Central memory CD4-positive, alpha-beta T cell (primary cell): Measurements from ENCODE around the gene ZHX3.
"Not testable (repeated sequence)": the region's sequence is repeated elsewhere in the genome, so short reads cannot be mapped to it uniquely, and the experiment has no call there.

Experiments
- DNase-seq: peaks from one replicate; pipeline ENCODE4 v3.0.0; 2022

Gene ZHX3

DNA sequence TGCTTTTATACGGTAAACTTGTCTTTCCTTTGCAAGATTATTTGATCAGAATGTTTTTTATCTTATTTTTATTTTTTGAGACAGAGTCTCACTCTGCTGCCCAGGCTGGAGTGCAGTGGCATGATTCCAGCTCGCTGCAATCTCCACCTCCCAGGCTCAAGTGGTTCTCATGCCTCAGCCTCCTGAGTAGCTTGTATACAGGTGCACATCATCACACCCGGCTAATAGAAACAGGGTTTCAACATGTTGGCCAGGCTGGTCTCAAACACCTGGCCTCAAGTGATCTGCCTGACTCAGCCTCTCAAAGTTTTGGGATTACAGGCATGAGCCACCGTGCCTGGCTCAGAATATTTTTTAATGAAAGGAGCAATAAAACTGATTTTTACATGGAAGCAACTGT is 14.2 kb upstream of the ZHX3 start:
- DNase-seq: no peak

DNA sequence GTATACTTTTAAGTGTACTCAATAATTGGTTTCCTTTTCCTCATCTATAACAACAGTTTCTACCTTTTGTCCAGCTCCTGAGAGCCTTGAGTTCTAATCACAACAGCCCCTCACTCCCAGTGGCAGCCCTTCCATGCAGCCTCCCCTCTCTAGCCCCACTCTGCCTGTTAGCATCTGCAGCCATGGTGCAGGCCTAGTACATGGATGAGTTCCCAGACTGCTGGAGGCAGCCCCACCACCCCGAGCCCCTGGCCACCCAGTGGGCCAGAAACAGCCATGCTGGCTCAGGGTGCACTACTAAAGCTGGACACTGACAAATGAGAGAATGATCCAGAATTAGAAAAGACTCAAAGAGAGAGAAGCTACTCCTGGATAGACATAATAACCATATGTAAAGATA is 13.4 kb upstream of the ZHX3 start:
- no peak for DNase-seq

DNA sequence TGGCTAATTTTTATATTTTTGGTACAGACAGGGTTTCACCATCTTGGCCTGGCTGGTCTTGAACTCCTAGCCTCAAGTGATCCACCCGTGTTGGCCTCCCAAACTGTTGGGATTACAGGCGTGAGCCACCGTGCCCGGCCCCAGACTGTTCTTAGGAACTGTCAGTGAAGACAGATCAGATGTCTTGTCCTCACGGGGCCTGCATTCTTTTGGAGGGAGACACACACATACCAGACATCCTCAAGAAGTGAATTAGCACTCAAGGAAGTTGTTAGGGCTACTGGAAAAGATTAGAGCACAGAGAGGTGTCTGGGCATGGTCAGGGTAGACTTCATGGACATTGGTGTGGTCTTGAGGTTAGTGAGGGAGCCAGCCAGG is 12.8 kb upstream of the ZHX3 start:
- no peak for DNase-seq

DNA sequence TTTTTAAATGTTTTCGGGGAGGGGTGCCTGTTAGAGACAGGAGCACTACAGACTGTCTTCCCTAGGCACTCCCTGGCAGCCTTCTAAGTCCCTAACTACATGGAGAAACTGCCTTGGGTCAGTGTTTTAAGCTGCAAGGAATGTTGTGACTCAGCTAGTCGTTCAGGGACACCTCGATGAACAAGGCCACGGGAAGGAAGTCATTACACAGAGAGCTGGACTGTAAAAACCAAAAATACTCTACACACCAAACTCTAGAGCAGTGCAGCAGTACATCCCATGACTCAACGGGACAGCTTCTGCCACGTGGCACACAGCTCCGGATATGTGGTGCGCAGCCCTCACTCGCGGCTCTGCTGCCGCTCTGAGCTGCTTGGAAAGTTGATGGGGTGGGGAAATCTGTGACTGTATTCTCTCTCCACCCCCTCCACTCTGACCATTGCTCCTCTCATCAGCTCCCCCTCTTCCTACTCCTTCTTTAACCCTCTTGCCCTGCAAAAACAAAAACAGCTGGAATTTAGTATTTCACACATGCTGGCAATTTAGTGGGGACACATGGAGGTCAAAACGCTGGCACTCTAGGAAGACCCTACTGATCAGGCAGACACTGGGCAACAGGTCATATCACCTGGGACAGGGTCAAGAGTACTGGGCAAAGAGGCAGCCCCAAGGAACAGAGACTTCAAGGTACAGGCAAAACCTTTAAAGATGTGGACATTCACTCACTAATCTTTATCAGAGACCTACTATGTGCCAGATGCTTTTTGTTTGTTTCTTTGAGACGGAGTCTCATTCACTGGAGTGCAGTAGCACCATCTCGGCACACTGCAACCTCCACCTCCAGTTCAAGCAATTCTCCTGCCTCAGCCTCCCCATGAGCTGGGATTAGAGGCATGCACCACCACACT is 12.2 kb upstream of the ZHX3 start:
- peak; percentile 15 for DNase-seq

- DNase-seq: no peak
Observed at GRCh38 chr20:41327178-41327577, 9.6 kb upstream of the ZHX3 start.

DNA sequence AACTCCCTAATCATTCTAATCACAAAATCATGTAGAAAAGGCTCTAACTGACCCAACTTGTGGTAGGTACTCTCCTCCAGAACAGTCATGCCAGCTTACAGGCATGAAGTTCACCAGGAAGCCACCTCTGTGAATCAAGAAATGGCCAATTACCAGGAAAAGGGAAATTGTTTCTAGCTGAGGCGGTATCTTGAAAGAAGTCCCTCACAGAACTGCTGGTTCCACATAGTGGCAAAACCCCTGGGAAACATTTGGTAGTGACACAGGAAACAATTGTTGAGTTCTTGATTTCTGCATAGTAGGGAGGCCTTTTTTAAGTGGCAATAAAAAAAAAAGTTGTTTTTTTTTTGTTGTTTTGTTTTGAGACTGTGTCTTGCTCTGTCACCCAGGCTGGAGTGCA is 3.4 kb upstream of the ZHX3 start:
- DNase-seq: no peak

GRCh38 chr20:41320441-41320840 is 2.9 kb upstream of the ZHX3 start:
- no peak for DNase-seq

- no peak for DNase-seq
Observed at GRCh38 chr20:41318271-41318649, 729 bp upstream of the ZHX3 start.

GRCh38 chr20:41316602-41317545 is 657 bp downstream of the ZHX3 start:
- DNase-seq: peak; percentile 46

DNA sequence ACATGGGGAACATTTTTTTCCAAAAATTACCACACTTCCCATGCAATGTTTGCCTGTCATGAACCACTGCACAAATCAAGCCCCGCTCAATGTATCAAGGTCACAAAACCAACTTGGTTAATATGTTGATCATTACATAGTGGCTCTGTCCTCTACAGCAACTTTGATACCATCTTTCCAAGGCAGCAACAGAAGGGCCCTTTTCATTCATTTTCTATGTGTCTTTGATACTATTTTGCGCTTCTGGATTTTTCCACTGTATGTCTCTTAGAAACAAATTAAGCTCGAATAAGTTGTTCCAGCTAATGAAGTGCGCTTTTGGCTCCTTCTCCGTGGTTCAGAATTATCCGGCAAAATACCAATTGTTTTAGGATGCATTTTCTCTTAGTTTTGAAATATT is 1.5 kb downstream of the ZHX3 start:
- DNase-seq: no peak

GRCh38 chr20:41314386-41314785 is 3.1 kb downstream of the ZHX3 start:
- no peak for DNase-seq

GRCh38 chr20:41312009-41312408 is 5.5 kb downstream of the ZHX3 start:
- not testable (repeated sequence) for DNase-seq

DNA sequence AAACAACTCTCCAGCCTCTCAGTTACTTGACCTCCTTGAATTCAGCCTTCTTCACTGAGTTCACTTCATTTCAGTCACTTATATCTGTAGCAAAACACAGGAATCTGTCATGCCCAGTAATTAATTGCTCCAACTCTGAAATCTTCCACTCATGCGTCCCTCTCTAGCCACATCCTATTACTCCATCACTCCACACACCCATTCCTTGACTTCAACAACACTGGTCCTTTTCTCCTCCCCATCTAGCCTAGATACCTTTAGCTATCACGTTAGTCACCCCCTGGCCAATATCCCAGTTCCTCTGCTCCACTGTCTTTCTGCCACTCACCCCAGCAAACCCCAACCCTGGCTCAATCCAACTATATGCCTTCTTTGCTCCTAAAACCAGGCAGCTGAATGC is 7.7 kb downstream of the ZHX3 start:
- no peak for DNase-seq

- no peak for DNase-seq
Observed at GRCh38 chr20:41308726-41309413, 8.7 kb downstream of the ZHX3 start.

GRCh38 chr20:41308290-41308711 is 9.2 kb downstream of the ZHX3 start:
- DNase-seq: no peak

DNA sequence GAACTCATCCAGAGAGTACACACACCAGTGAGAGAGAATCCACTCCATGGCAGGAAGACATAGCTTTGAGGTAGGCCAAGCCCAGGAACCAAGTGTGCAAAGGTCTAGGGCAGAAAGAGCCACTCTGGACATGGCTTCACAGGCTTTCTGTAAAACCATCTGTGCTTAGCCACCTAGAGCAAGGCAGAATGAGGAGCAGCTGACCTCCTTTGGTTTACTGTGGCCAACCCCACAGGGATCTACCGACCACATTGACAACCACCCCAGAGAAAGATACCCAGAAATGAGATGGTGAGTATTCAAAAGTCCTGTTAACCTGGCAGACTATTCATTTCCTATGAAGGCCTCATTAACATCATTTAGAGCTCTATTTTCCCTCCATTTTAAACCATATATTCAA is 10.5 kb downstream of the ZHX3 start:
- DNase-seq: no peak

DNA sequence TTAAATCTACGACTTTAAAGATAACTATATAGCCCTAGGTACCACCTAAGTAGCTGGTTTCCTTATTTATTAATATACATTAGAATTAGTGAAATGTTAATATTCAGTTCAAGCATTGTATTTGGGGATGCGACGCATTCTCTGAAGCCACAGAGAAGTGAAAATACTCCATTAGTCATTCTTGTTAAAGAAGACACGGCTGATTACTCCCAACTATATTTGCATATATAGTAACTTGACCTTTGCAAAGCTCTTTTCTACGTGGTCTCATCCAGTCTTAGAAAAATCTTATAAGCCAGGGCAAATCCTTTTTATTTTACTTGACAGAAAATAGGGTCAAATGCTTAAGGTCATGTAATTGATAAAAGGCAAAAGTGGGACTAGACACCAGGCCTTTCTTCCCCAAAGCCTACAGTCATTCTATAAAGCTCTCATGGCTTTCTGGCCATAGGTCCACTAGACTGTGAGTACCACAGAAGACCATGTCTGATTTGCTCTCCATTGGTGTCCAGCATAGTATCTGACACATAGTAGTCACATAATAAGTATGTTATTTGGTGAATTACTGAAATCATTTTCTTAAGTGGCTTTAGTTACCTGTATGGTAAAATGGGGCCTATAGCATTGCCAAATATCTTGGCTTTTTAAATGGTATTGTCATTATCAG is 11.3 kb downstream of the ZHX3 start:
- DNase-seq: no peak

GRCh38 chr20:41304424-41305079 is 13.0 kb downstream of the ZHX3 start:
- DNase-seq: no peak

DNA sequence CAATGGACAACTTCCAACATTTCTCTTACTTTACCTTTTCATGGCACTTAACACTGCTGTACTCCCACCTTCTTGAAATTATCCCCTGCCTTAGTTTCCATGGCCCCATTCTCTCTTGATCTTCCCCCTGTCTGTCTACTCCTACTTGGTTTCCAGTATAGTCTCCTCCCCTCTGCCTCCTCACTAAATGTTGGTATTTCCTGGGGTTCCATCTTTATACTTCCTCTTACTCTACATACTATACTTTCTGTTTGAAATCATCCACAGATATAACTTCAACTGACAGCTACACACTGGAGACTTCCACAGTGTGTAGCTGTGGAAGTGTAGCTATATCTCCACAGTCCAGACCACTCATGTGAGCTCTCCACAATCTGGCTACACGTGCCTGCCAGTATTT is 13.5 kb downstream of the ZHX3 start:
- DNase-seq: no peak

DNA sequence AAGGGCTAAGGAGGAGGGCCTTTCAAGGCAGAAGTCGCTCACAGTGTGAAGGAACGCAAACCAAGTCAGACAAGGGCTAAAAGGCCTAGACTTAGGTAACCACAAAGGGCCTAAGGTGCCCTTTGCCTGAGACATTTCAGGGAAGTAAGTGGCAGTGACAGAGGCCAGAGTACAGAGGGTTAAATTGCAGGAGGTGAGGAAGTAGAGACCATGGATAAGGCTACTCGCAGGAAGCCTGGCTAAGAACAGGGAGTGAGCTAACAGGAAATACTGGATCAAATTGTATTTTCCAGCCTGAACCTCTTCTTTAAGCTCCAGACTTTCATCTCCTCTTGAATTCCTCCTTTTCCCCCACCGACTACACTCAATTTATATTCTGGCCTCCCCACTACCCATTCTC is 16.6 kb downstream of the ZHX3 start:
- no peak for DNase-seq

- no peak for DNase-seq
Observed at GRCh38 chr20:41300383-41300782, 17.1 kb downstream of the ZHX3 start.

DNA sequence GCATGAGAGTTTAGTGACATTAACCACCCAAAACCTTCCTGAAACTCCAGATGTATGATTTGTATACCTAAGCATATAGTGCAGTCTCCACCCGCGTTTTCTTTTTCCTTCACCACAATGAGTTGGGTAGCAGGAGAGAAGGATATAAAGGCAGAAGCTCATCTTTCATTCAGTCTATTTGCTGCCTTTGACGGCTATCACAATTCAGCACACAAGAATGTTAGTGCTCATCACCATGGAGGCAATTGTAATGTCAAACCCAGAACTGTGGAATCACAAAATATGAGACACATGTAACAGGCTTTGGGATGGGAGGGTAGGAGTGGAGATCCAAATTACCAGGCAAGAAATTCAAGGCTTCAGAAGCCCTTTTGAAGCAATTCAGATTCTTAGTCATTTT is 17.6 kb downstream of the ZHX3 start:
- no peak for DNase-seq
